Esophagus muscularis mucosa (tissue), 3 donors: ENCODE results near the gene UGT1A5.
"Not testable (repeated sequence)": the region's sequence is repeated elsewhere in the genome, so short reads cannot be mapped to it uniquely, and the experiment has no call there.

Source experiments
- POLR2AphosphoS5 ChIP-seq, 2 donors: sonication (generic); formaldehyde crosslinking; IDR thresholded peaks; one replicate each; pipeline ENCODE4 v1.6.1; 2017; ENCODE audit warnings: antibody characterized with exemption in 2 of 2
- TF ChIP-seq, protein P1 (sequence below), 3 experiments: fragments of 200-600 bp in 2 of 3; fragments of 450-650 bp in 1 of 3; sonication (generic) in 2 of 3; IDR thresholded peaks; one replicate each; pipeline ENCODE4 v1.5.1; 2017 to 2019; ENCODE audit warnings: antibody characterized with exemption in 3 of 3, mild to moderate bottlenecking in 2 of 3, moderate library complexity in 1 of 3

DNA sequence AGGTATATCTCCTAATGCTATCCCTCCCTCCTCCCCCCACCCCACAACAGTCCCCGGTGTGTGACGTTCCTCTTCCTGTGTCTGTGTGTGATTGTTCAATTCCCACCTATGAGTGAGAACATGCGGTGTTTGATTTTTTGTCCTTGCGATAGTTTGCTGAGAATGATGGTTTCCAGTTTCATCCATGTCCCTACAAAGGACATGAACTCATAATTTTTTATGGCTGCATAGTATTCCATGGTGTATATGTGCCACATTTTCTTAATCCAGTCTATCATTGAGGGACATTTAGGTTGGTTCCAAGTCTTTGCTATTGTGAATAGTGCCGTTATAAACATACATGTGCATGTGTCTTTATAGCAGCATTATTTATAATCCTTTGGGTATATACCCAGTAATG is 11.9 kb upstream of the UGT1A5 start:
- TF ChIP-seq, protein P1, sequence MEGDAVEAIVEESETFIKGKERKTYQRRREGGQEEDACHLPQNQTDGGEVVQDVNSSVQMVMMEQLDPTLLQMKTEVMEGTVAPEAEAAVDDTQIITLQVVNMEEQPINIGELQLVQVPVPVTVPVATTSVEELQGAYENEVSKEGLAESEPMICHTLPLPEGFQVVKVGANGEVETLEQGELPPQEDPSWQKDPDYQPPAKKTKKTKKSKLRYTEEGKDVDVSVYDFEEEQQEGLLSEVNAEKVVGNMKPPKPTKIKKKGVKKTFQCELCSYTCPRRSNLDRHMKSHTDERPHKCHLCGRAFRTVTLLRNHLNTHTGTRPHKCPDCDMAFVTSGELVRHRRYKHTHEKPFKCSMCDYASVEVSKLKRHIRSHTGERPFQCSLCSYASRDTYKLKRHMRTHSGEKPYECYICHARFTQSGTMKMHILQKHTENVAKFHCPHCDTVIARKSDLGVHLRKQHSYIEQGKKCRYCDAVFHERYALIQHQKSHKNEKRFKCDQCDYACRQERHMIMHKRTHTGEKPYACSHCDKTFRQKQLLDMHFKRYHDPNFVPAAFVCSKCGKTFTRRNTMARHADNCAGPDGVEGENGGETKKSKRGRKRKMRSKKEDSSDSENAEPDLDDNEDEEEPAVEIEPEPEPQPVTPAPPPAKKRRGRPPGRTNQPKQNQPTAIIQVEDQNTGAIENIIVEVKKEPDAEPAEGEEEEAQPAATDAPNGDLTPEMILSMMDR (IDR thresholded peaks at IDR 0.05), result not testable (repeated sequence)
- TF ChIP-seq POLR2AphosphoS5 (IDR thresholded peaks at IDR 0.05), result not testable (repeated sequence)
